Ectodermal cell (in vitro differentiated cells): ENCODE measurements around the gene RAB11FIP3.

Source experiments
- H3K27ac ChIP-seq: 2 replicates; pipeline ENCODE4 v1.7.0; 2013; ENCODE audit warnings: mild to moderate bottlenecking, low read depth, low read length; ENCODE audit not compliant: insufficient read depth, poor library complexity, severe bottlenecking
- H3K27me3 ChIP-seq: 2 replicates; pipeline ENCODE4 v1.7.0; 2013; ENCODE audit warnings: mild to moderate bottlenecking, low read length; ENCODE audit not compliant: insufficient read depth, control insufficient read depth, poor library complexity, severe bottlenecking
- H3K36me3 ChIP-seq: one replicate; pipeline ENCODE4 v1.7.0; 2013; ENCODE audit warnings: low read length; ENCODE audit not compliant: control insufficient read depth, insufficient read depth
- H3K4me1 ChIP-seq: one replicate; pipeline ENCODE4 v1.7.0; 2013; ENCODE audit warnings: low read length; ENCODE audit not compliant: control insufficient read depth, insufficient read depth
- H3K4me3 ChIP-seq: 2 replicates; pipeline ENCODE4 v1.7.0; 2013; ENCODE audit warnings: low read depth, low read length, control low read depth; ENCODE audit not compliant: insufficient read depth
- H3K9me3 ChIP-seq: 2 replicates; pipeline ENCODE4 v1.7.0; 2013; ENCODE audit warnings: mild to moderate bottlenecking, low read length, moderate library complexity; ENCODE audit not compliant: control insufficient read depth
- WGBS, 2 experiments: methylation state at CpG; one replicate each; pipeline ENCODE4 v1.1.7; 2013; ENCODE audit warnings: missing lambda C conversion rate in 2 of 2; 5-methylcytosine and 5-hydroxymethylcytosine counted together

RAB11FIP3 gene

GRCh38 chr16:425740-426114, 278 bp downstream of the RAB11FIP3 start:
- H3K4me1 ChIP-seq: peaks cover 16% of the 10 kb centered on the region
- peak overlapping the region; percentile 84 for H3K4me3 ChIP-seq
- H3K9me3 ChIP-seq: no peaks in the 10 kb centered on the region
- 0 to 1% methylated on average over 63 of the region's 63 CpGs for WGBS, 2 experiments
- peaks cover 39% of the 10 kb centered on the region for H3K27me3 ChIP-seq
- H3K36me3 ChIP-seq: no peaks in the 10 kb centered on the region
- peak overlapping the region; percentile 55 for H3K27ac ChIP-seq

GRCh38 chr16:426115-426905, 861 bp downstream of the RAB11FIP3 start:
- H3K4me1 ChIP-seq: peaks cover 16% of the 10 kb centered on the region
- H3K4me3 ChIP-seq: peak overlapping the region; percentile 84
- peaks cover 39% of the 10 kb centered on the region for H3K27me3 ChIP-seq
- H3K9me3 ChIP-seq: no peaks in the 10 kb centered on the region
- no peak overlapping the region for H3K27ac ChIP-seq
- H3K36me3 ChIP-seq: no peaks in the 10 kb centered on the region
- 1% methylated on average over 97 of the region's 97 CpGs for WGBS, 2 experiments

GRCh38 chr16:426906-427249, 1.4 kb downstream of the RAB11FIP3 start:
- H3K36me3 ChIP-seq: no peaks in the 10 kb centered on the region
- peaks cover 39% of the 10 kb centered on the region for H3K27me3 ChIP-seq
- H3K9me3 ChIP-seq: no peaks in the 10 kb centered on the region
- H3K4me3 ChIP-seq: peak overlapping the region; percentile 84
- peaks cover 16% of the 10 kb centered on the region for H3K4me1 ChIP-seq
- WGBS, 2 experiments: 18 to 22% methylated on average over 11 to 13 of the region's 13 CpGs
- no peak overlapping the region for H3K27ac ChIP-seq

GRCh38 chr16:427250-427649, 1.8 kb downstream of the RAB11FIP3 start:
- peaks cover 39% of the 10 kb centered on the region for H3K27me3 ChIP-seq
- peak overlapping the region; percentile 84 for H3K4me3 ChIP-seq
- peaks cover 16% of the 10 kb centered on the region for H3K4me1 ChIP-seq
- 88 to 90% methylated on average over 10 of the region's 10 CpGs for WGBS, 2 experiments
- H3K36me3 ChIP-seq: no peaks in the 10 kb centered on the region
- no peak overlapping the region for H3K27ac ChIP-seq
- no peaks in the 10 kb centered on the region for H3K9me3 ChIP-seq

- H3K36me3 ChIP-seq: no peaks in the 10 kb centered on the region
- WGBS, 2 experiments: 96 to 97% methylated on average over 7 of the region's 7 CpGs
- H3K4me3 ChIP-seq: no peak overlapping the region
- H3K27me3 ChIP-seq: peaks cover 8% of the 10 kb centered on the region
- H3K27ac ChIP-seq: no peak overlapping the region
- peaks cover 7% of the 10 kb centered on the region for H3K4me1 ChIP-seq
- no peaks in the 10 kb centered on the region for H3K9me3 ChIP-seq
Observed at GRCh38 chr16:430904-431303, 5.5 kb downstream of the RAB11FIP3 start.

GRCh38 chr16:440627-441026, 15.2 kb downstream of the RAB11FIP3 start:
- Histone ChIP-seq H3K4me1 (no peaks in the 10 kb centered on the region), H3K27me3 (no peaks in the 10 kb centered on the region), H3K27ac (no peak overlapping the region), H3K36me3 (no peaks in the 10 kb centered on the region), H3K9me3 (no peaks in the 10 kb centered on the region), H3K4me3 (no peak overlapping the region)
- 96 to 97% methylated on average over 6 of the region's 6 CpGs for WGBS, 2 experiments

- Histone ChIP-seq H3K4me3 (no peak overlapping the region), H3K36me3 (no peaks in the 10 kb centered on the region), H3K9me3 (no peaks in the 10 kb centered on the region), H3K27me3 (no peaks in the 10 kb centered on the region), H3K4me1 (no peaks in the 10 kb centered on the region), H3K27ac (no peak overlapping the region)
- 98% methylated on average over 6 of the region's 6 CpGs for WGBS, 2 experiments
Observed at GRCh38 chr16:441447-441846, 16.0 kb downstream of the RAB11FIP3 start.

GRCh38 chr16:442976-443375, 17.5 kb downstream of the RAB11FIP3 start:
- H3K27me3 ChIP-seq: no peaks in the 10 kb centered on the region
- H3K4me3 ChIP-seq: no peak overlapping the region
- H3K27ac ChIP-seq: no peak overlapping the region
- no peaks in the 10 kb centered on the region for H3K4me1 ChIP-seq
- WGBS, 2 experiments: 95 to 97% methylated on average over 5 to 6 of the region's 6 CpGs
- H3K36me3 ChIP-seq: no peaks in the 10 kb centered on the region
- H3K9me3 ChIP-seq: no peaks in the 10 kb centered on the region

- no peak overlapping the region for H3K27ac ChIP-seq
- H3K27me3 ChIP-seq: no peaks in the 10 kb centered on the region
- no peaks in the 10 kb centered on the region for H3K4me1 ChIP-seq
- H3K36me3 ChIP-seq: no peaks in the 10 kb centered on the region
- WGBS, 2 experiments: 89 to 93% methylated on average over 10 of the region's 10 CpGs
- H3K9me3 ChIP-seq: no peaks in the 10 kb centered on the region
- no peak overlapping the region for H3K4me3 ChIP-seq
Observed at GRCh38 chr16:444027-444426, 18.6 kb downstream of the RAB11FIP3 start.

- Histone ChIP-seq H3K27ac (no peak overlapping the region), H3K9me3 (no peaks in the 10 kb centered on the region), H3K4me3 (no peak overlapping the region), H3K36me3 (no peaks in the 10 kb centered on the region), H3K4me1 (no peaks in the 10 kb centered on the region), H3K27me3 (no peaks in the 10 kb centered on the region)
- 88 to 89% methylated on average over 4 of the region's 4 CpGs for WGBS, 2 experiments
Observed at GRCh38 chr16:445566-445965, 20.1 kb downstream of the RAB11FIP3 start.
